ENCODE data around the gene IKZF5.
A peak's percentile ranks its signal among the peaks of the same experiment; 100 is the strongest.

Gene IKZF5, protein sequence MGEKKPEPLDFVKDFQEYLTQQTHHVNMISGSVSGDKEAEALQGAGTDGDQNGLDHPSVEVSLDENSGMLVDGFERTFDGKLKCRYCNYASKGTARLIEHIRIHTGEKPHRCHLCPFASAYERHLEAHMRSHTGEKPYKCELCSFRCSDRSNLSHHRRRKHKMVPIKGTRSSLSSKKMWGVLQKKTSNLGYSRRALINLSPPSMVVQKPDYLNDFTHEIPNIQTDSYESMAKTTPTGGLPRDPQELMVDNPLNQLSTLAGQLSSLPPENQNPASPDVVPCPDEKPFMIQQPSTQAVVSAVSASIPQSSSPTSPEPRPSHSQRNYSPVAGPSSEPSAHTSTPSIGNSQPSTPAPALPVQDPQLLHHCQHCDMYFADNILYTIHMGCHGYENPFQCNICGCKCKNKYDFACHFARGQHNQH

DNA sequence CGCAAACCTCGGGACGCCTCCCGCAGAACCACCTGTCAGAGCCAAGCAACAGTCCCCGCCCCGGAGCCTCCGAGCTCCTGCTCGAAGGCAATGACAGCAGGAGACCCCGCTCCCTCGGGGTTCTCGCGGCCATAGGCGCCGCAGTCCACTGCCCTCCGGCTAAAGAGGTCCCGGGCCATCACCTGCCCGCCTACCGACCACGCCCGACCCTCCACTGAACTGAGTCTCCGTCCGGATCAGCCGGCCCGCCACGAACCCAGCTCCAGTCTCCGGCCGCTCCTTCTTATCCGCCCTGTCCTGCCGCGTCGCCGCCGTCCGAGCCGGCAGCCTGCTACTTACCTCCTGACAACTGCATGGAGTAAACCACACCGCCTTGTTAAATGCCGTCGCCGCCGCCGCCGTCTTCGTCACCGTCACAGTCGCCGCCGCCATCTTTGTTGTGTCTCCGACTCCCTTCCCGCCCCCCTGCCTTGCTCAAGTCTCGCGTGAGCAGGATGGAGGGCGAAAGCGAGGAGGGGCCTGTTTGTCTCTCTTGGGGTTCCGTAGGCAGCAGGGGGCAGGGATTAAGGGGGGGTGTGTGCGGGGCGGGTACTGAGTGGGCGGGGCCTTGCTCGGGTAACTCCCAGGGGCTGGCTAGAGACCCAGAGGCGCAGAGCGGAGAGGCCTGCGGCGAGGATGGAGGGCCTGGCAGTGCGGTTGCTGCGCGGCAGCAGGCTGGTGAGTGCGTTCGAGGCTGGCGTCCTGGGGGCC lies at the start of gene IKZF5, which contains the start of gene ACADSB:
Gene IKZF5 (minus strand): TSS at position 441 of the 750 bp plus-strand sequence. CDS start 10,170 bp downstream, outside the sequence.
Gene ACADSB (plus strand): TSS at position 652 of the 750 bp plus-strand sequence. CDS start 24 bp downstream, at position 676.
- TF ChIP-seq, protein P1, sequence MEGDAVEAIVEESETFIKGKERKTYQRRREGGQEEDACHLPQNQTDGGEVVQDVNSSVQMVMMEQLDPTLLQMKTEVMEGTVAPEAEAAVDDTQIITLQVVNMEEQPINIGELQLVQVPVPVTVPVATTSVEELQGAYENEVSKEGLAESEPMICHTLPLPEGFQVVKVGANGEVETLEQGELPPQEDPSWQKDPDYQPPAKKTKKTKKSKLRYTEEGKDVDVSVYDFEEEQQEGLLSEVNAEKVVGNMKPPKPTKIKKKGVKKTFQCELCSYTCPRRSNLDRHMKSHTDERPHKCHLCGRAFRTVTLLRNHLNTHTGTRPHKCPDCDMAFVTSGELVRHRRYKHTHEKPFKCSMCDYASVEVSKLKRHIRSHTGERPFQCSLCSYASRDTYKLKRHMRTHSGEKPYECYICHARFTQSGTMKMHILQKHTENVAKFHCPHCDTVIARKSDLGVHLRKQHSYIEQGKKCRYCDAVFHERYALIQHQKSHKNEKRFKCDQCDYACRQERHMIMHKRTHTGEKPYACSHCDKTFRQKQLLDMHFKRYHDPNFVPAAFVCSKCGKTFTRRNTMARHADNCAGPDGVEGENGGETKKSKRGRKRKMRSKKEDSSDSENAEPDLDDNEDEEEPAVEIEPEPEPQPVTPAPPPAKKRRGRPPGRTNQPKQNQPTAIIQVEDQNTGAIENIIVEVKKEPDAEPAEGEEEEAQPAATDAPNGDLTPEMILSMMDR (IDR thresholded peaks at IDR 0.05; ENCODE audit: low read depth, low read length) = no peak
- H3K4me3 ChIP-seq (ENCODE audit: low read depth, low read length) = peak within 1 kb of the TSS; percentile 99

DNA sequence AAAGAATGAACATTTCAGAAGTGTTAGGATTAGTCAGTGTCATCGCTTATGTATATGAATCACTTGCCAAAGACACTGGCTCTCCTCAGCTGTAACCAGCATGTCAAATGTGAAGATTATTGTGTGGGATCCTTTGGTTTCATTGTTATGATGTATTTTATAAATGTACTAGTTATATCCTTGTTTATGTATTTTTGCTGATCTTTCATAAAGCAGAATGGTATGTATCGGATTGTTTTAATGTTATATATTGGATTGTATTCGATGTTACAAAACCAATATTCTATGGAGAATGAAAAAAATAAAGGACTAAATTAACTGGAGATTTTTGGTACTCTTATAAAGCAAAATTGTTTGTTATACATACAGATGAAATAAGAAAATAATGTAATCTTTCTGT lies 49.4 kb upstream of the IKZF5 start:
- no peak overlapping the region for H3K4me3 ChIP-seq (ENCODE audit: low read depth, low read length)
- TF ChIP-seq, protein P1 (IDR thresholded peaks at IDR 0.05; ENCODE audit: low read depth, low read length) = no peak

DNA sequence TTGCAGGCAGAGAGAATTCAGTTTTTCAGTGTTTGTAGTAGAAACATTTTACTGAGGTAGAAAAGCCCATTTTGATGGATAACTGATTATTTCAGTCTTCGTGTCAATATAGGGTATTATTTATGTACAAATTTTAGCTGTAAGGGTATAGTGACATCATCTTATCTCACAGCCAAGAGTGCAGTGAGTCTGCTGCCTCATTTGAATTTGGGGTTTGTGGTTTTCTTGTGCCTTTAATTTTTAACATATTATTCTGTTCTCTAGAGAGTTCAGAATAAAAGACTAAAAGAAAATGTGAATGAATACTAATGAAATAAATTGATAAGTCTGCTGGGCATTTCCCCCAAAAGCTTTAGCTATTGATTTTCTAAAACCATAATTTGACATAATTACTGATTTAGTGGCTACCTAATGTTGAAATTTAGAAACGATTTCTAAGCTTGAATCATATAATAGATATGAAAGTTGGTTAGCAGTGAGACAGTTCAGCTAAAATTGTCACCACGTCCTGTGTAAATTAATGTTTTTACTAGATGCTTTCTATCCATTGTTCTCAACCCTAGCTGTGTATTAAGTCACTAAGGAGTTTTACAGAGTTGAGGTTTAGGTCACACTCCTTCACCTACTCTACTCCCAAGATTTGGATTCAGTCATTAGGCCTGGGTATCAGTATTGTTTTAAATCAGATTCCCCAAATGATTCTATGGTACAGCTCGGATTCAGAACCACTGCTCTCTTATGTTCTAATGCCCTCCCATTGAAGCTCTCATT lies 37.6 kb upstream of the IKZF5 start:
- TF ChIP-seq, protein P1 (IDR thresholded peaks at IDR 0.05; ENCODE audit: low read depth, low read length) = no peak
- H3K4me3 ChIP-seq (ENCODE audit: low read depth, low read length) = no peak overlapping the region

DNA sequence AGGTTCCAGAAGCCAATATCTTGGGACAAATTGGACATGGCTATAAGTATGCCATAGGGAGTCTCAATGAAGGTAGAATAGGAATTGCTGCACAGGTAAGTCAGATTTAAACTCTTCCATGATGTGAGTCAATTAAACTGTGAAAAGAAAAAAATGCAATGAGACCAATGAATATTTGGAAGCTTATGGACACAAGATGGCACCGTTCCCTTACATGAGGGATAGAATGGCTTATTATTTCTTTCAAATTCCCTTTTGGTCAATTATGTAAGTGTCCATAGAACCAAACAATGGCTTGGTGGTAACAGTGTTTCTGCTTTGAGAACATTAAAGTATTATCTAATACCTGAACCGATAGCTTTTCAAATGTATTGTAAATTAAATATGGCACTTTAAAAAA lies 35.8 kb upstream of the IKZF5 start:
- no peak overlapping the region for H3K4me3 ChIP-seq (ENCODE audit: low read depth, low read length)

DNA sequence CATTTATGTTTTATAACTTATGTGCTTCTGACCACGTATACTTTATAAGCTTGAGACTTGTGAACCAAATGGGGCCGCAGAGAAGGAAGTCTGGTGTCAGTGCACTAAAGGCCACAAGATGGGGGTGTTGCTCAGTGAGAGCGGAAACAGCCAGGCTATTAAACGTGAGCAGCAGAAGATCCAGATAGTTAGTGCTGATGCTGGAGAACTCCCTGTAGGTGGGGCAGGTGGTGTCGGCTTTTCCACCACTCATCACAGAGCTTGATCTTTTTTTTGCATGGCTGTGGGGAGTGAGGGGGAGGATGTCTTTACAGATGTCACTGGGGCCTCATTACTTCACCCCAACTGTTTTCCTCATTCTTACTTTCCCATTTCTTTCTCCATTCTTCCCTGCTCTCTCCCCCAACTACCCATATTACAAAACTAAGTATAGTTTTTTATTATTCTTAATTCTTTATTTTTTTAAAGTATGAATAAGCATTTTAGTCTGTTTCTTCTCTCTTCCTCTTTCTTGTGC lies 34.9 kb upstream of the IKZF5 start:
- TF ChIP-seq, protein P1 (IDR thresholded peaks at IDR 0.05; ENCODE audit: low read depth, low read length) = peak; percentile 72
- no peak overlapping the region for H3K4me3 ChIP-seq (ENCODE audit: low read depth, low read length)

More for the DNA sequence above, 35.8 kb upstream of the IKZF5 start:
- TF ChIP-seq, protein P1 (IDR thresholded peaks at IDR 0.05; ENCODE audit: low read depth, low read length) = no peak

DNA sequence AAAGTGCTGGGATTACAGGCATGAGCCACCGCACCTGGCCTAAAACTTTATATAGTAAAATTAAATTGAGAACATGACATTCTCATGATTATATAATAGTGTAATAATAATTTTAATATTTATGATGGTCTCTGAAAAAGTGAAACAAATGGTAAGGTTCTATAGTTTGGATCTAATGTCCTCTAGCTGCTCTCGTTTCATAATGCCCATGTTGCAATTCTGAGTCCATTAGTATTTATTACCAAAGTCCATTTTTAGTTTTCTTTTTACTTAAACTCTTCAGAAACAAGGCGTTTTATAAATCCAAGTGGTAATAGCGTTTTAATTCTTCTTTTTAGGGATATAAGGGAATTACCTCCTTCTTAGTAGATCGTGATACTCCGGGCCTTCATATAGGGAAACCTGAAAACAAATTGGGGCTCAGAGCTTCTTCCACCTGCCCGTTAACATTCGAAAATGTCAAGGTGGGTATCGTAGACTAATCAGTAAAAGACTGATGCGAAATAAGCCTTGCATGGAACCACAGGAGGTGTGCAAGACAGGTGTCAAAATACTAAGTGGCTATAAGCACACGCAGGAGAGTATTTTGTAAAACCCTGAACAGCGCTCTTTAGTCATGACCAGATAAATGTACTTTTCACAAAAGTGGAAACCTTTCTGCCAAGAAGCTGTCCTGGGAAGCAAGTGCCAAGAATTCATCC lies 34.3 kb upstream of the IKZF5 start:
- H3K4me3 ChIP-seq (ENCODE audit: low read depth, low read length) = no peak overlapping the region
- TF ChIP-seq, protein P1 (IDR thresholded peaks at IDR 0.05; ENCODE audit: low read depth, low read length) = no peak
